Fibroblast of skin of left biceps (primary cell): Measurements from ENCODE around the gene SEMA6B.
"Not testable (repeated sequence)": the region's sequence is repeated elsewhere in the genome, so short reads cannot be mapped to it uniquely, and the experiment has no call there.

ENCODE experiments used
- DNase-seq, 2 experiments: peaks; one replicate each; pipeline ENCODE4 v3.0.0-alpha.2; 2013; ENCODE audit warnings: low read depth in 2 of 2

The SEMA6B gene

GRCh38 chr19:4547303-4548237 is 11.9 kb downstream of the SEMA6B start:
- DNase-seq = no peak

GRCh38 chr19:4543842-4544647 is 15.4 kb downstream of the SEMA6B start:
- no peak for DNase-seq

DNA sequence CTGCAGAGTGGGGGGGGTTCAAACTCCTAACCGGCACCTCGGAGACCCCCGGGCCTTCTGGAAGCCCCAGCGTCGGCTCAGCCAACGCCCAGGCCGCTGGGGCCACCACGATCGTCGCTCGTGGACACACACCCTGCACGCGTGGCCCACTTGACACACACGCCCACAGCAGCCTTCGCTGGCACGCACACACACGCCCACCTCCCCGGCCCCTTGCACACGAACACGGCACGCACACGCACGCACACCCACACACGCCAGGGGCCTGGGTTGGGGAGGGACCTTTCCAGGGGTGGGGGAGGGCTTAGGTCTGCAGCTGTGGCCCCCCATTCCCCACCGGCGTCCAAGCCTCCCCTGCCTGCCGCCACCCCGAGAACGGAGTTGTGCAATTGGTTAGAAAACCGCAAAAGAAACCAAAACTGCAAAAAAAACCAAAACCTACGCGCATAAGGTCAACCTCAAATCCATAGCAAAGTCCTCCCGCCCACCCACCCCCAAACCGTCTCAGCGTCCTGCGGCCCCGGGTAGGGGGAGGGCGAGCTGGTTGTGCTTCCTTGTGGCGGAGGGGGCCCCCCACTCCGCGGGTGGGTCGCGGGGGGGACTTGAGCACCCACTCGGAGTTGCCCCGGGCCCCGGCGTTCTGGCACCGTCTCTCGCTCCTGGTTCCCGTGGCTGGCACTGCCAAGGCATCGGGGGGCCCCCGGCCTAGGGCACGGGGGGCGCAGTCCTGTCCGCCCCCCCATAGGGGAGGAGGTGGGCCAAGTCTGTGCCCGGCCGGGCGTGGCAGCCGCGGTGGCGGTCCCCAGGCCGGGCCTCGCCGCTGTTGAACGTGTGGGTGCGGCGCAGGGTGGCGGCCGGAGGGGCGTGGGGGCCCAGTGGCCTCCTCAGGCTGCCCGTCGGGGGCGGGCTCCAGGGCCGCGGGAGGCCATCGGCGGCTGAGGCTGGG is 16.3 kb downstream of the SEMA6B start:
- no peak for DNase-seq

- not testable (repeated sequence) for DNase-seq
These were observed 17.7 kb downstream of the SEMA6B start for GRCh38 chr19:4541806-4542145.

DNA sequence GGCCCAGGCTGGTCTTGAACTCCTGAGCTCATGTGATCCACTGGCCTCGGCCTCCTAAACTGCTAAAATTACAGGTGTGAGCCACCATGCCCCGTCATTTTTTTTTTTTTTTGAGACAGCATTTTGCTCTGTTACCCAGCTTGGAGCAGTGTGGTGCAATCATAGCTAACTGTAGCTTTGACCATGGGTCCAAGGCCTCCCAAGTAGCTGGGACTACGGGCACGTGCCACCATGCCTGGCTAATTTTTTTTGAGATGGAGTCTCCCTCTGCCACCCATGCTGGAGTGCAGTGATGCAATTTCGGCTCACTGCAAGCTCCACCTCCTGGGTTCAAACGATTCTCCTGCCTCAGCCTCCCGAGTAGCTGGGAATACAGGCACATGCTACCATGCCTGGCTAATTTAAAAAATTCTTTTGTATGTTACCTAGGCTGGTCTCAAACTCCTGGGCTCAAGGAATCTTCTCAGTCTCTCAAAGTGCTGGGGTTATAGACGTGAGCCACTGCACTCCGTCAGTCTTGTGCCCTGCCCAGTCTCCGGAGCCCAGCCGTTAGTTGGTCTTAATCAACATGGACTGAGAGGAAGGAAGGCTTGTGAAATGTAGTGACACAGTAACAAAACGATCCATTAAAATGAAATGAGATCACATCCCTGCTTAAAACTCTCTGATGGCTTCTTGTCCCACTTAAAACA is 18.2 kb downstream of the SEMA6B start:
- no peak for DNase-seq

- DNase-seq = no peak
These were observed 19.5 kb downstream of the SEMA6B start, which contains the start of gene LRG1 for GRCh38 chr19:4539693-4540581. Gene LRG1 (minus strand): TSS chr19:4540036. CDS start chr19:4540013, 23 bp downstream.

GRCh38 chr19:4539169-4539692 is 20.3 kb downstream of the SEMA6B start:
- DNase-seq = no peak

GRCh38 chr19:4538601-4538954 is 20.9 kb downstream of the SEMA6B start:
- DNase-seq = no peak

DNA sequence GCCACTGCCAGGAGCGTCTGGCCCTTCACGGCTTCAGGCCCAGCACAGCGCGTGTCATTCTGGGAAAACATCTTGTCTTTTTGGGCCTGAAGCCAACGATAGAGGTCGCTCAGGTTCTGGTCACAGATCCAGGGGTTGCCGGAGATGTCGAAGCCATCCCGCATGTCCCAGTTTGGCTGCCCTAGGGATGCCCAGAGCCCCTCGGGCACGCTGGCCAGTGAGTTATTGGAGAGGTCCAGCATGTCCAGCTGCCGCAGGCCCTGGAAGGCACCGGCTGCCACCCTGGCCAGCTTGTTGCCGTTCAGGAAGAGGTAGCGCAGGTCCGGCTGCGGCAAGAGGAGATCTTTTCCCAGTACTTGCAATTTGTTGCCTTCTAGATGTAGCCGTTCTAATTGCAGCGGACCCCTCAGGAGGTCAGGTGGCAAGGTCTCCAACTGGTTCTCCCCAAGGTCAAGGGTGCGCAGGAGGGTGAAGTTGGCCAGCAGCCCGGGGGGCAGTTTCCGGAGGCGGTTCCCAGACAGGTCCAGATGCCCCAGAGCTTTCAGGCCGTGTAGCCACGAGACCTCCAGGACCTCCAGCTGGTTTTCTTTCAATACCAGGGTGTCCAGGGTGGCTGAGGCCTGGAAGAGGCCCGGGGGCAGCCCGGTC is 21.4 kb downstream of the SEMA6B start:
- DNase-seq = no peak

- no peak for DNase-seq
These were observed 22.7 kb downstream of the SEMA6B start for GRCh38 chr19:4536798-4537197.

DNA sequence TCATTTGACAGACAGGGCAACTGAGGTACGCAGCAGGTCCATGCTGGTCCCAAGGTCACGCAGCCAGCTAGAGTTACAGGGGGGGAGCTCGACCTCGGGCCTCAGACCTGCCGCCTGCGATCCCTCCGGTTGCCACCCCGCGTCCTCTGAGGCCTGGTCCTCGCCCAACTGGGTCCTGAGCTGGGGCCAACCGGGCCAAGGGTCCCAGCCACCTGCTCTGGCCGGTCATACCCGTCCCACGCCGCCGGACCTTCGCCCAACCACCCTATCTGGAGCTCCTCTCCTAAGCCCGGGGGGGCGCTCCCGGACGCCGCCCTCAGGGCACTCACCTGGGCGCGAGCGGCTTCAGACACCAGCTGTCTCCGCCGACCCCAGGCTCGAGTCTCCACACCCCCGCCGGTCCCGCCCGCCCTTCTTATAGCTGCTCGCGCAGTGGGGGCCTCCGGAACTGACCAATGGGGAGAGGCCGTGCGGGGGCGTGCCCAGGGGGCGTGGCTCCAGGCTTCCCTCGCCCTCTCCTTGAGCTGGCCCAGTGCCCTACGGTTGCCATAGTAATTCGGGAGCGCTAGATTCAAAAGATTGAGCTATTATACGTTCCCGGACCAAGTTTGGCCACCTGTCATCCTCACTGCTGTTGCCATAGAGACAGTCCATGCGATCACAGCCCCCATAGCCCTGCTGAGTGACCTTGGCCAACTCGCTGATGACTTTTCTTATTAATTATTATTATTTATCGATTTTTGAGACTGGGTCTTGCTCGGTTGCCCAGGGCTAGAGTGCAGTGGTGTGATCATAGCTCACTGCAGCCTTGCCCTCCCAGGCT is 24.4 kb downstream of the SEMA6B start, which contains the start of gene PLIN5:
Gene PLIN5 (minus strand): TSS at position 389 of the 823 bp plus-strand sequence. CDS start 1,150 bp downstream, outside the sequence.
- no peak for DNase-seq

GRCh38 chr19:4533835-4534424 is 25.6 kb downstream of the SEMA6B start:
- DNase-seq = no peak

GRCh38 chr19:4533334-4533733 is 26.1 kb downstream of the SEMA6B start:
- no peak for DNase-seq

DNA sequence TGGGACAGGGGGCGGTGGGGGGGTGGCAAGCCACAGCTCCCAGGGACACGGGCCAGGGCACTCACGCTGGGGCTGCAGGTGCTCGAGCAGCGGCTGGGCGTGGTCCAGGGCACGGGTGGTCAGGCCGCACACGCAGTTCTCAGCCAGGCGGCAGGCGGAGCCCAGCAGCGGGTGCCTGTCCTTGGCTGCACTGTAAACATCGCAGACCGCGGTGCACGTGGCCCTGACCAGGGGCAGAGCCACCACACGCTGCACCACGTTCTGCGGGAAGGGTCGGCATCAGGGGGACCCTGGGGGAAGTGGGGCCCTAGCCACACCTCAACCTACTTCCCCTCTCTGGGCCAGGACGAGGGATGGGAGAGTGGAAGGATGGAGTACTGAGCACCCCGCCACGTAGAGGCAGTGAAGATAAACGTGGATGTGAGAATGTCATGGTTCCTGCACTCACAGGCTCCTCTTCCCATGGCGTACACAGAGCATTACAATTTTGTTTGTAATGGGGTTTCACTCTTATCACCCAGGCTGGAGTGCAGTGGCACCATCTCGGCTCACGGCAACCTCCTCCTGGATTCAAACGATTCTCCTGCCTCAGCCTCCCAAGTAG is 27.8 kb downstream of the SEMA6B start:
- no peak for DNase-seq

DNA sequence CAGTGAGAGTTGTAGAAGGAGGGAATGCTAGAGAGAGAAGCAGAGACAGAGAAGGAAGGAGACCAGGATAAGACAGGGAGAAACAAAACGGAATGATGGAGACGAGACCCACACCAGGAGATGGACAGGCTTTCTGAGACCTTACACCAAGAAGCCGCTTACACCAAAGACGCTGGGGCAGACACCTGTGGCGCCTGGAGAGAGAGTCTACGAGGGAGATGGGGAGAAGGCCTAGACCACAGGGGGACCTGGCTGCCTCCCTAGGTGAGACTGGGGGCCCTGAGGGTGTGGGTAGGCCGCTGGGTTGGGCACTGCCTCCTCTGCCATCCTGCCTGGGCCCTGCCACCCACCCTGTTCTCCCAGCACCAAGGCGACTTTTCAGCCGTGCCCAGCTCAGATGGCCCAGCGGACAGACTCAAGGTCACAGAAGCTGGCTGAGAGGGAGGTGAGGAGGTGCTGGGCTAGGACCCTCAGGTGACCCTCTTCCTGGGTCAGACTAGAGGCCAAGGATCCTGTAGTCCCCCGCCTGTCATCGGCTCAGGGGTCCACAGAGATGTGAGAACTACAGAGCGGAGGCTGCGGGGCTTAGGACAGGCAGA is 29.5 kb downstream of the SEMA6B start:
- no peak for DNase-seq

DNA sequence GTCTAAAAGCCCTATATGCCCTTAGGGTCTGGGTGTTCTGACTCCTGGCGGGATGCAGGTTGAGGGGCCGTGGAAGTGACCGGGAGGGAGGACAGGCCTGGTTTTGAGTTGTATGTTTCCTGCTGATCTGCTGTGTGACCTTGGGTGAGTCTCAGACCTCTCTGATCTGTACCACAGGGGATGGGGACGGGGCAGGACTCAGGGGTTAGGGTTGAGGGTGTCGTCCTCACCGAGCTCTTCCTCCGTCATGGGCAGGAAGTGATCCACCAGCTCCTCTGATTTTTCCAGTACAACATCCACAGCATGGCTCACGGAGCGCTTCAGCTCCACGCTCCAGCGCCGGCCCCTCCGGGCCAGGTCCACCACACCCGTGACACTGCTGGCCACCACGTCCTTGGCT is 30.6 kb downstream of the SEMA6B start:
- no peak for DNase-seq

DNA sequence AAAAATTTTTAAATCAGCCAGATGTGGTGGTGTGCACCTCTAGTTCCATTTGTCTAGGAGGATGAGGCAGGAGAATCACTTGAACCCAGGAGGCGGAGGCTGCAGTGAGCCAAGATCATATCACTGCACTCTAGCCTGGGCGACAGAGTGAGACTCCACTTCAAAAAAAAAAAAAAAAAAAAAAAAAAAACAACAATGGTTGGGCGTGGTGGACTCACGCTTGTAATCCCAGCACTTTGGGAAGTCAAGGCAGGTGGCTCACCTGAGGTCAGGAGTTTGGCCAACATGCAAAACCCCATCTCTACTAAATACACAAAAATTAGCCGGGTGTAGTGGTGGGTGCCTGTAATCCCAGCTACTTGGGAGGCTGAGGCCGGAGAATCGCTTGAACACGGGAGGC is 32.1 kb downstream of the SEMA6B start:
- not testable (repeated sequence) for DNase-seq
